ENCODE measurements around the gene E2F8. TPM values are rescaled to one million over a fixed set of nuclear protein-coding genes. Genes with fewer than 3 reads are reported as not detected.

Gene E2F8
- total and polyA plus RNA-seq, 9 of the 15 experiments (the other 6 are each of a cell fraction or from before 2014, with no cell fraction given) = 6.9 to 23.6 (median 12.1) TPM

DNA sequence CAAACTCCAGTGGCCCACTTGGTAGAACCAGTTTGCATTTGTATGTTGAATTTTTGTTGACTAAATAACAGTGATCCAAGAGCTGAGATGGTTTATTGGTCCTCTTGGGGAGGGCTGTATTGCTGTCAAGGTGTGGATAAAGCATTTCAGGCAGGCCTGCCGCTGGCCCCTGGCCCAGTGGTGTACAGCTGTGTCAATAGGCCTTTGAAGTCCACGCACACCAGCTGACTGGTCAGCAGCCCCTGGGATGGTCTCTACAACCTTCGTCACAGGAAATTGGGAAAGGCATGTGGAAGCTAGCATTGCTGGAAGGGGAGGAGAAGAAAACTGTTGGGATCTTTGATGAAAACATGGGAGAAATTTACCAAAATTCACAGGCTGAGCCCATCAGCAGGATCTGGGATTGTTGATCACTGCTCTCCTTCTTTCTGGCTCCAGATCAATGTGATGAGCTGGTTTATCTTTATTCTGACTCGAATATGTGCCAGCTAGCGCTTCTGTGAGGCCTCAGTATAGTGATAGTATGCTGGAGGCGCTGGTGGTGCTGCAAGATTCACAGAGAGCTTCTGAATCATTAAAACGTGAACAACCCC is 12.5 kb upstream of the E2F8 start:
- in situ Hi-C loops (cut with MboI) = no loop called here
- ChIA-PET CTCF (ENCODE audit: low intra/inter-chr PET ratio) (no interaction called here), POLR2A (interaction anchor here (1.0 kb wide), 1 partner anchor 13 kb away, joined by 3 read pairs; no protein-coding TSS in a partner anchor)
- H4K20me1 ChIP-seq (replicated peaks; ENCODE audit: control insufficient read depth, insufficient read depth, low read length) = no peaks in the 10 kb centered on the region; the same call in 1 of the 2 replicates
- no peak overlapping the region for H3K4me3 ChIP-seq
- intact Hi-C loops (cut with micrococcal nuclease) = no loop called here
- H3K4me1 ChIP-seq (replicated peaks in 1 of 2; ENCODE audit: control insufficient read depth in 2 of 2, insufficient read depth in 2 of 2, low read length in 2 of 2) = no peaks in the 10 kb centered on the region
- no peak for TF ChIP-seq ZNF79 (CRISPR knock-in tag; IDR thresholded peaks at IDR 0.05; ENCODE audit: low read depth)
- TF ChIP-seq, protein P1, sequence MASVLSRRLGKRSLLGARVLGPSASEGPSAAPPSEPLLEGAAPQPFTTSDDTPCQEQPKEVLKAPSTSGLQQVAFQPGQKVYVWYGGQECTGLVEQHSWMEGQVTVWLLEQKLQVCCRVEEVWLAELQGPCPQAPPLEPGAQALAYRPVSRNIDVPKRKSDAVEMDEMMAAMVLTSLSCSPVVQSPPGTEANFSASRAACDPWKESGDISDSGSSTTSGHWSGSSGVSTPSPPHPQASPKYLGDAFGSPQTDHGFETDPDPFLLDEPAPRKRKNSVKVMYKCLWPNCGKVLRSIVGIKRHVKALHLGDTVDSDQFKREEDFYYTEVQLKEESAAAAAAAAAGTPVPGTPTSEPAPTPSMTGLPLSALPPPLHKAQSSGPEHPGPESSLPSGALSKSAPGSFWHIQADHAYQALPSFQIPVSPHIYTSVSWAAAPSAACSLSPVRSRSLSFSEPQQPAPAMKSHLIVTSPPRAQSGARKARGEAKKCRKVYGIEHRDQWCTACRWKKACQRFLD (CRISPR knock-in tag; IDR thresholded peaks at IDR 0.05) = no peak
- TF ChIP-seq ZFP30 (CRISPR knock-in tag; IDR thresholded peaks at IDR 0.05; ENCODE audit: borderline replicate concordance) = no peak
- TF ChIP-seq ZNF253 (CRISPR knock-in tag; conservative IDR thresholded peaks at IDR 0.05) = no peak
- no peak for TF ChIP-seq ZBTB1 (CRISPR knock-in tag; IDR thresholded peaks at IDR 0.05; ENCODE audit: borderline replicate concordance, low read depth)
- TF ChIP-seq NR2C2 (CRISPR knock-in tag; IDR thresholded peaks at IDR 0.05) = no peak
- no peak for TF ChIP-seq NR2C2 (tag; IDR thresholded peaks at IDR 0.05)
- no peak for TF ChIP-seq SOX6 (IDR thresholded peaks at IDR 0.05)
- TF ChIP-seq, protein P2, sequence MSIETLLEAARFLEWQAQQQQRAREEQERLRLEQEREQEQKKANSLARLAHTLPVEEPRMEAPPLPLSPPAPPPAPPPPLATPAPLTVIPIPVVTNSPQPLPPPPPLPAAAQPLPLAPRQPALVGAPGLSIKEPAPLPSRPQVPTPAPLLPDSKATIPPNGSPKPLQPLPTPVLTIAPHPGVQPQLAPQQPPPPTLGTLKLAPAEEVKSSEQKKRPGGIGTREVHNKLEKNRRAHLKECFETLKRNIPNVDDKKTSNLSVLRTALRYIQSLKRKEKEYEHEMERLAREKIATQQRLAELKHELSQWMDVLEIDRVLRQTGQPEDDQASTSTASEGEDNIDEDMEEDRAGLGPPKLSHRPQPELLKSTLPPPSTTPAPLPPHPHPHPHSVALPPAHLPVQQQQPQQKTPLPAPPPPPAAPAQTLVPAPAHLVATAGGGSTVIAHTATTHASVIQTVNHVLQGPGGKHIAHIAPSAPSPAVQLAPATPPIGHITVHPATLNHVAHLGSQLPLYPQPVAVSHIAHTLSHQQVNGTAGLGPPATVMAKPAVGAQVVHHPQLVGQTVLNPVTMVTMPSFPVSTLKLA (conservative IDR thresholded peaks at IDR 0.05) = no peak
- no peak for TF ChIP-seq GABPA (tag; conservative IDR thresholded peaks at IDR 0.05; ENCODE audit: low read depth)
- no peak for TF ChIP-seq MTF1 (CRISPR knock-in tag; IDR thresholded peaks at IDR 0.05; ENCODE audit: borderline replicate concordance)
- no peak for TF ChIP-seq HCFC1 (IDR thresholded peaks at IDR 0.05; ENCODE audit: low read depth, low read length)
- TF ChIP-seq, protein P3, sequence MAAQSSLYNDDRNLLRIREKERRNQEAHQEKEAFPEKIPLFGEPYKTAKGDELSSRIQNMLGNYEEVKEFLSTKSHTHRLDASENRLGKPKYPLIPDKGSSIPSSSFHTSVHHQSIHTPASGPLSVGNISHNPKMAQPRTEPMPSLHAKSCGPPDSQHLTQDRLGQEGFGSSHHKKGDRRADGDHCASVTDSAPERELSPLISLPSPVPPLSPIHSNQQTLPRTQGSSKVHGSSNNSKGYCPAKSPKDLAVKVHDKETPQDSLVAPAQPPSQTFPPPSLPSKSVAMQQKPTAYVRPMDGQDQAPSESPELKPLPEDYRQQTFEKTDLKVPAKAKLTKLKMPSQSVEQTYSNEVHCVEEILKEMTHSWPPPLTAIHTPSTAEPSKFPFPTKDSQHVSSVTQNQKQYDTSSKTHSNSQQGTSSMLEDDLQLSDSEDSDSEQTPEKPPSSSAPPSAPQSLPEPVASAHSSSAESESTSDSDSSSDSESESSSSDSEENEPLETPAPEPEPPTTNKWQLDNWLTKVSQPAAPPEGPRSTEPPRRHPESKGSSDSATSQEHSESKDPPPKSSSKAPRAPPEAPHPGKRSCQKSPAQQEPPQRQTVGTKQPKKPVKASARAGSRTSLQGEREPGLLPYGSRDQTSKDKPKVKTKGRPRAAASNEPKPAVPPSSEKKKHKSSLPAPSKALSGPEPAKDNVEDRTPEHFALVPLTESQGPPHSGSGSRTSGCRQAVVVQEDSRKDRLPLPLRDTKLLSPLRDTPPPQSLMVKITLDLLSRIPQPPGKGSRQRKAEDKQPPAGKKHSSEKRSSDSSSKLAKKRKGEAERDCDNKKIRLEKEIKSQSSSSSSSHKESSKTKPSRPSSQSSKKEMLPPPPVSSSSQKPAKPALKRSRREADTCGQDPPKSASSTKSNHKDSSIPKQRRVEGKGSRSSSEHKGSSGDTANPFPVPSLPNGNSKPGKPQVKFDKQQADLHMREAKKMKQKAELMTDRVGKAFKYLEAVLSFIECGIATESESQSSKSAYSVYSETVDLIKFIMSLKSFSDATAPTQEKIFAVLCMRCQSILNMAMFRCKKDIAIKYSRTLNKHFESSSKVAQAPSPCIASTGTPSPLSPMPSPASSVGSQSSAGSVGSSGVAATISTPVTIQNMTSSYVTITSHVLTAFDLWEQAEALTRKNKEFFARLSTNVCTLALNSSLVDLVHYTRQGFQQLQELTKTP (IDR thresholded peaks at IDR 0.05; ENCODE audit: low read depth in 1 of 2, partially characterized antibody in 2 of 2) = no peak
- TF ChIP-seq HDGF (IDR thresholded peaks at IDR 0.05) = no peak
- TF ChIP-seq RBM17 (IDR thresholded peaks at IDR 0.05; ENCODE audit: borderline replicate concordance, low read depth, low read length) = no peak
- FAIRE-seq = no peak
- no peak overlapping the region for H3K9ac ChIP-seq (ENCODE audit: insufficient read depth in 1 of 2, low read depth in 2 of 2, low read length in 2 of 2)
- no TSS peak for BruUV-seq (replicated peaks)
- 0% methylated on average over 7 of the region's 7 CpGs for WGBS (ENCODE audit: insufficient coverage, low coverage, missing lambda C conversion rate)
- no peak overlapping the region for H3K27ac ChIP-seq (ENCODE audit: extremely low read depth, low read depth, low read length)
- H3K27me3 ChIP-seq (ENCODE audit: control insufficient read depth in 2 of 2, insufficient read depth in 2 of 2, low read length in 2 of 2) = peaks cover 0 to 6% of the 10 kb centered on the region in 2 experiments; a peak in 1 of 5 replicates
- no peak for DNase-seq (ENCODE audit: extremely low read depth in 1 of 4, low spot score in 3 of 4)
- no peak overlapping the region for H2AFZ ChIP-seq (ENCODE audit: low read depth, low read length)
- H3K9me3 ChIP-seq (replicated peaks; ENCODE audit: control insufficient read depth, insufficient read depth, low read depth, low read length) = no peaks in the 10 kb centered on the region
- H3K4me2 ChIP-seq (ENCODE audit: insufficient read depth, low read length) = no peak overlapping the region
- no peaks in the 10 kb centered on the region for H3K9me1 ChIP-seq (ENCODE audit: control insufficient read depth, insufficient read depth, low read length)
- no peaks in the 10 kb centered on the region for H3K36me3 ChIP-seq (ENCODE audit: control insufficient read depth, insufficient read depth, low read length)
- H3K79me2 ChIP-seq (ENCODE audit: control insufficient read depth, insufficient read depth, low read length) = no peaks in the 10 kb centered on the region
- ATAC-seq = no peak

Measured in K562 (cell line).